Cerebellar cortex (tissue), 1 donor: ENCODE measurements around the gene STX16.
"Not testable (repeated sequence)": the region's sequence is repeated elsewhere in the genome, so short reads cannot be mapped to it uniquely, and the experiment has no call there.

Experiments used
- DNase-seq: peaks from one replicate; pipeline ENCODE4 v3.0.0-alpha.2; 2015; ENCODE audit warnings: low spot score

Gene STX16

DNA sequence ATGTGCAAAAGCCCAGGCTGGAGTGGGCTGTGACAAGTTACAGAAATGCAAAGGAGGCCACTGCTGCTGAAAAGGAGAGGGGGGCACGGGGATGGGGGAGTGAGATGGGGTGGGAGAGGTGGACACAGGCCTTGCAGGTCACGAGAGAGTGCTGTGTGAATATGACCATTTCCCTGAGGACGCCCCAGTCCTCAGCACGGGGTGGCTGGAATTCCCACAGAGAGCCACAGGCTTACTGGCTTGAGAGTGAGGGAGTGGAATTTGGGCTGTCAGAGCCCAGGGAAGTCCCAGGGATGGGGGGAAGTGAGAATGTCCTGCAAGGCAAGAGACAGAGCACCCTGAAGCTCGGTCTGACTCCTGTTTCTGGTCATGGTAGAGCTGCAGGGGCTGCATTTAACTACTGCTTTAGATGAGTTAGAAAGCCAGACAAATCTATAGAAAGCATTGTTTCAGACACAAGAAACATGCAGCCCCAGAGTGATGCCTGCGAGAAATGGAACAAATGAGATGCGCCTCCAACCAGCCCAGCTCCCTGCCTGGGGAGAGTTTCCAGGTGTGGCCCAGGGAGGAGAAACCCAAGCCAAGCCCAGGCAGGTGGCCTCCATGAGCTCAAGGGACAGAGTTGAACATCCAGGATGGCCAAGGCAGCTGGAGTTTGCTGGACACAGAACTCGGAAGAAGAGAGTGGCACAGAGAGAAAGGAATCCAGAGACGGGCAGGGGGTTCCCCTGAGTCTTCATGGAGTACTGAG, 72.0 kb downstream of the STX16 start:
- no peak for DNase-seq

GRCh38 chr20:58723628-58723984, 72.5 kb downstream of the STX16 start:
- no peak for DNase-seq

- DNase-seq = not testable (repeated sequence)
Measured at GRCh38 chr20:58726156-58726555, 75.1 kb downstream of the STX16 start.
